ENCODE results near the gene DCTPP1. TPM values are rescaled to one million over a fixed set of nuclear protein-coding genes. Genes with fewer than 3 reads are reported as not detected.

Gene DCTPP1
- total and polyA plus RNA-seq, 2 of the 13 experiments (the other 11 are each of a cell fraction or from before 2014, with no cell fraction given): 54.8 to 74.4 TPM

DNA sequence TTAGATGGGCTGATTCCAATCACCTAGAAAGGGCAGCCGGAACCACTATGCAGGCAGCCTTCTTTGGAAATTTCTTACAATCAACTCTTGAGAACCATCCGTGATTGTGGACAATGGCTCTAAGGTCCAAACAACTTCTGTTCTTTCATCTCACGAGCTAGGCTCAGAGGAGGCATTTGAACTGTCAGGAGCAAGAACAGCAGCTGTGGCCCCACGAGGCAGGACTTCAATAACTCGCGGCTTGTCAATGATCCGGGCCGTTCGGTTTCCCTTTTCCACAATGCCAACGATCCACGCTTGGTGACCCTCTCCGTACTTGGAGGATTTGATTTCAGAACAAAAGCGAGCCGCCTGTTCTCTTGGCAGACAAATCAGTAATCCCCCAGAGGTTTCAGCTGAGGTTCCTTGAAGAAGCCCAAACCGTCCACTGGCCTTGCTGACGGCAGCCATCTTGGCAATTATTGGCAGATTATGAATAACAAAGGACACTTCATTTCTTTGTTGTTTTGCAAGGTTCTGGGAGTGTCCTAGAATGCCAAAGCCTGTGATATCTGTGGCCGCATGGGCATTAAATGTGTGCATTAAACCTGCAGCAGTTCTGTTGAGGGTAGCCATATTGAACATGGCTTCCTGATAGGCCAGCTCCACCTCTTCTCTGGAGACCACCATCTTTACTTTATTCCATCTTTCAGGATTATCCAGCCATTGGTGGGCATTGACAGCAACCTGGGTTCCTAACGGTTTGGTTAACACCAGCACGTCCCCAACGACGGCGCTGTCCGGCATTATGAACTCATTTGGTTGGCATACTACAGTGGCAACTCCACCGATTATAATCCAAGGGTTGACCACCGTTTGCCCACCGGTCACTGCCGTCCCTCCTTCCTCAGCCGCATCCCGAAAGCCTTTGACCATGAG, 14.7 kb upstream of the DCTPP1 start (continued):
- TF ChIP-seq ZNF124 (CRISPR knock-in tag; IDR thresholded peaks at IDR 0.05) (no peak), ZNF33B (CRISPR knock-in tag; IDR thresholded peaks at IDR 0.05) (no peak), AHR (CRISPR knock-in tag; IDR thresholded peaks at IDR 0.05) (no peak), GFI1 (CRISPR knock-in tag; IDR thresholded peaks at IDR 0.05; ENCODE audit: borderline replicate concordance) (no peak), ZFP41 (CRISPR knock-in tag; IDR thresholded peaks at IDR 0.05; ENCODE audit: borderline replicate concordance) (no peak), PHF8 (CRISPR knock-in tag; IDR thresholded peaks at IDR 0.05) (no peak), ZSCAN21 (CRISPR knock-in tag; IDR thresholded peaks at IDR 0.05; ENCODE audit: borderline replicate concordance) (0 out of 2 replicates have a peak, but pooled peaks have one; percentile 5), SPEN (CRISPR knock-in tag; IDR thresholded peaks at IDR 0.05; ENCODE audit: low read depth) (0 out of 2 replicates have a peak, but pooled peaks have one; percentile 3), ZFP36 (IDR thresholded peaks at IDR 0.05; ENCODE audit: borderline replicate concordance, low read depth, low read length, partially characterized antibody) (no peak), ZSCAN31 (CRISPR knock-in tag; IDR thresholded peaks at IDR 0.05; ENCODE audit: low read depth) (no peak)
- TF ChIP-seq, protein P1, sequence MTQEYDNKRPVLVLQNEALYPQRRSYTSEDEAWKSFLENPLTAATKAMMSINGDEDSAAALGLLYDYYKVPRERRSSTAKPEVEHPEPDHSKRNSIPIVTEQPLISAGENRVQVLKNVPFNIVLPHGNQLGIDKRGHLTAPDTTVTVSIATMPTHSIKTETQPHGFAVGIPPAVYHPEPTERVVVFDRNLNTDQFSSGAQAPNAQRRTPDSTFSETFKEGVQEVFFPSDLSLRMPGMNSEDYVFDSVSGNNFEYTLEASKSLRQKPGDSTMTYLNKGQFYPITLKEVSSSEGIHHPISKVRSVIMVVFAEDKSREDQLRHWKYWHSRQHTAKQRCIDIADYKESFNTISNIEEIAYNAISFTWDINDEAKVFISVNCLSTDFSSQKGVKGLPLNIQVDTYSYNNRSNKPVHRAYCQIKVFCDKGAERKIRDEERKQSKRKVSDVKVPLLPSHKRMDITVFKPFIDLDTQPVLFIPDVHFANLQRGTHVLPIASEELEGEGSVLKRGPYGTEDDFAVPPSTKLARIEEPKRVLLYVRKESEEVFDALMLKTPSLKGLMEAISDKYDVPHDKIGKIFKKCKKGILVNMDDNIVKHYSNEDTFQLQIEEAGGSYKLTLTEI (CRISPR knock-in tag; conservative IDR thresholded peaks at IDR 0.05): no peak
- TF ChIP-seq, protein P2, sequence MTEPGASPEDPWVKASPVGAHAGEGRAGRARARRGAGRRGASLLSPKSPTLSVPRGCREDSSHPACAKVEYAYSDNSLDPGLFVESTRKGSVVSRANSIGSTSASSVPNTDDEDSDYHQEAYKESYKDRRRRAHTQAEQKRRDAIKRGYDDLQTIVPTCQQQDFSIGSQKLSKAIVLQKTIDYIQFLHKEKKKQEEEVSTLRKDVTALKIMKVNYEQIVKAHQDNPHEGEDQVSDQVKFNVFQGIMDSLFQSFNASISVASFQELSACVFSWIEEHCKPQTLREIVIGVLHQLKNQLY (CRISPR knock-in tag; IDR thresholded peaks at IDR 0.05): no peak
- TF ChIP-seq, protein P3, sequence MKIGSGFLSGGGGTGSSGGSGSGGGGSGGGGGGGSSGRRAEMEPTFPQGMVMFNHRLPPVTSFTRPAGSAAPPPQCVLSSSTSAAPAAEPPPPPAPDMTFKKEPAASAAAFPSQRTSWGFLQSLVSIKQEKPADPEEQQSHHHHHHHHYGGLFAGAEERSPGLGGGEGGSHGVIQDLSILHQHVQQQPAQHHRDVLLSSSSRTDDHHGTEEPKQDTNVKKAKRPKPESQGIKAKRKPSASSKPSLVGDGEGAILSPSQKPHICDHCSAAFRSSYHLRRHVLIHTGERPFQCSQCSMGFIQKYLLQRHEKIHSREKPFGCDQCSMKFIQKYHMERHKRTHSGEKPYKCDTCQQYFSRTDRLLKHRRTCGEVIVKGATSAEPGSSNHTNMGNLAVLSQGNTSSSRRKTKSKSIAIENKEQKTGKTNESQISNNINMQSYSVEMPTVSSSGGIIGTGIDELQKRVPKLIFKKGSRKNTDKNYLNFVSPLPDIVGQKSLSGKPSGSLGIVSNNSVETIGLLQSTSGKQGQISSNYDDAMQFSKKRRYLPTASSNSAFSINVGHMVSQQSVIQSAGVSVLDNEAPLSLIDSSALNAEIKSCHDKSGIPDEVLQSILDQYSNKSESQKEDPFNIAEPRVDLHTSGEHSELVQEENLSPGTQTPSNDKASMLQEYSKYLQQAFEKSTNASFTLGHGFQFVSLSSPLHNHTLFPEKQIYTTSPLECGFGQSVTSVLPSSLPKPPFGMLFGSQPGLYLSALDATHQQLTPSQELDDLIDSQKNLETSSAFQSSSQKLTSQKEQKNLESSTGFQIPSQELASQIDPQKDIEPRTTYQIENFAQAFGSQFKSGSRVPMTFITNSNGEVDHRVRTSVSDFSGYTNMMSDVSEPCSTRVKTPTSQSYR (CRISPR knock-in tag; IDR thresholded peaks at IDR 0.05; ENCODE audit: borderline replicate concordance): no peak
- TF ChIP-seq, protein P4, sequence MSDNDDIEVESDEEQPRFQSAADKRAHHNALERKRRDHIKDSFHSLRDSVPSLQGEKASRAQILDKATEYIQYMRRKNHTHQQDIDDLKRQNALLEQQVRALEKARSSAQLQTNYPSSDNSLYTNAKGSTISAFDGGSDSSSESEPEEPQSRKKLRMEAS (IDR thresholded peaks at IDR 0.05): no peak
- TF ChIP-seq, protein P5, sequence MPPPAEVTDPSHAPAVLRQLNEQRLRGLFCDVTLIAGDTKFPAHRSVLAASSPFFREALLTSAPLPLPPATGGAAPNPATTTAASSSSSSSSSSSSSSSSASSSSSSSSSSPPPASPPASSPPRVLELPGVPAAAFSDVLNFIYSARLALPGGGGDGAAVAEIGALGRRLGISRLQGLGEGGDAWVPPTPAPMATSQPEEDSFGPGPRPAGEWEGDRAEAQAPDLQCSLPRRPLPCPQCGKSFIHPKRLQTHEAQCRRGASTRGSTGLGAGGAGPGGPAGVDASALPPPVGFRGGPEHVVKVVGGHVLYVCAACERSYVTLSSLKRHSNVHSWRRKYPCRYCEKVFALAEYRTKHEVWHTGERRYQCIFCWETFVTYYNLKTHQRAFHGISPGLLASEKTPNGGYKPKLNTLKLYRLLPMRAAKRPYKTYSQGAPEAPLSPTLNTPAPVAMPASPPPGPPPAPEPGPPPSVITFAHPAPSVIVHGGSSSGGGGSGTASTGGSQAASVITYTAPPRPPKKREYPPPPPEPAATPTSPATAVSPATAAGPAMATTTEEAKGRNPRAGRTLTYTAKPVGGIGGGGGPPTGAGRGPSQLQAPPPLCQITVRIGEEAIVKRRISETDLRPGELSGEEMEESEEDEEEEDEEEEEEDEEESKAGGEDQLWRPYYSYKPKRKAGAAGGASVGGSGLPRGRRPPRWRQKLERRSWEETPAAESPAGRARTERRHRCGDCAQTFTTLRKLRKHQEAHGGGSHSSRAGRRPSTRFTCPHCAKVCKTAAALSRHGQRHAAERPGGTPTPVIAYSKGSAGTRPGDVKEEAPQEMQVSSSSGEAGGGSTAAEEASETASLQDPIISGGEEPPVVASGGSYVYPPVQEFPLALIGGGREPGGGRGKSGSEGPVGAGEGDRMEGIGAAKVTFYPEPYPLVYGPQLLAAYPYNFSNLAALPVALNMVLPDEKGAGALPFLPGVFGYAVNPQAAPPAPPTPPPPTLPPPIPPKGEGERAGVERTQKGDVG (CRISPR knock-in tag; IDR thresholded peaks at IDR 0.05; ENCODE audit: borderline replicate concordance): no peak
- TF ChIP-seq, protein P6, sequence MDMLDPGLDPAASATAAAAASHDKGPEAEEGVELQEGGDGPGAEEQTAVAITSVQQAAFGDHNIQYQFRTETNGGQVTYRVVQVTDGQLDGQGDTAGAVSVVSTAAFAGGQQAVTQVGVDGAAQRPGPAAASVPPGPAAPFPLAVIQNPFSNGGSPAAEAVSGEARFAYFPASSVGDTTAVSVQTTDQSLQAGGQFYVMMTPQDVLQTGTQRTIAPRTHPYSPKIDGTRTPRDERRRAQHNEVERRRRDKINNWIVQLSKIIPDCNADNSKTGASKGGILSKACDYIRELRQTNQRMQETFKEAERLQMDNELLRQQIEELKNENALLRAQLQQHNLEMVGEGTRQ (IDR thresholded peaks at IDR 0.05; ENCODE audit: low read depth, low read length): no peak
- TF ChIP-seq, protein P6 (CRISPR knock-in tag; IDR thresholded peaks at IDR 0.05; ENCODE audit: borderline replicate concordance): no peak

Measured in HepG2 (cell line).